GM12878 (cell line): ENCODE data around the gene SLC19A1. TPM values are rescaled to one million over a fixed set of nuclear protein-coding genes. Genes with fewer than 3 reads are reported as not detected.
A peak's percentile ranks its signal among the peaks of the same experiment; 100 is the strongest.

Experiments used
- ATAC-seq: fragments of 200-7000 bp; cut with Tn5 transposase; 3 replicates; pipeline ENCODE4 v1.9.1; 2020; ENCODE audit warnings: mild to moderate bottlenecking, moderate library complexity
- BruUV-seq: library from RNA; stranded (reverse); fragments of 400-500 nt; replicated peaks from 2 replicates; lab custom pipeline; 2021; lab: Mats Ljungman, UMichigan
- CTCF ChIA-PET: fragments of 300-600 bp; sonication (Branson Sonifier 250); formaldehyde crosslinking; extraction: SDS; loops from one replicate; lab custom pipeline; 2021; ENCODE audit warnings: inconsistent platforms; lab: Yijun Ruan, JAX
- POLR2A ChIA-PET: fragments of 350-600 bp; formaldehyde crosslinking; extraction: SDS; loops from one replicate; lab custom pipeline; 2021; ENCODE audit warnings: inconsistent platforms; lab: Charles Lee
- RAD21 ChIA-PET: fragments of 300-600 bp; sonication (Branson Sonifier 250); formaldehyde crosslinking; loops from one replicate; lab custom pipeline; 2023; ENCODE audit warnings: antibody characterized with exemption; ENCODE audit not compliant: unreplicated experiment; lab: Charles Lee
- SMC1A ChIA-PET: fragments of 300-600 bp; sonication (Branson Sonifier 250); formaldehyde crosslinking; loops from one replicate; lab custom pipeline; 2023; ENCODE audit not compliant: unreplicated experiment, uncharacterized antibody; lab: Charles Lee
- DNase-seq: peaks from one replicate; pipeline ENCODE4 v3.0.0-alpha.2; 2011; ENCODE audit warnings: low read depth, low spot score
- FAIRE-seq: peaks from 3 replicates; lab custom pipeline; 2011; peaks lifted over from hg19 to GRCh38; lab: Jason Lieb, UNC
- H2AFZ ChIP-seq: 2 replicates; pipeline ENCODE4 v1.6.0; 2011; ENCODE audit warnings: low read depth, low read length, control low read depth; ENCODE audit not compliant: control insufficient read depth
- H3K27ac ChIP-seq: 2 replicates; pipeline ENCODE4 v1.5.1; 2011; ENCODE audit warnings: control low read depth; ENCODE audit not compliant: control insufficient read depth, insufficient read depth
- H3K27me3 ChIP-seq, 2 experiments: replicated peaks in 1 of 2; 2 replicates each; pipeline versions ENCODE4 v1.6.0 to v1.6.1; 2011; ENCODE audit warnings: low read length in 1 of 2; ENCODE audit not compliant: control insufficient read depth in 2 of 2, insufficient read depth in 2 of 2
- H3K36me3 ChIP-seq, 2 experiments: 2 replicates each; pipeline ENCODE4 v1.5.1; 2011; ENCODE audit warnings: low read length in 1 of 2; ENCODE audit not compliant: control insufficient read depth in 2 of 2, insufficient read depth in 2 of 2
- H3K4me1 ChIP-seq: 2 replicates; pipeline ENCODE4 v1.6.1; 2011; ENCODE audit warnings: mild to moderate bottlenecking, low read length, moderate library complexity, mixed read lengths; ENCODE audit not compliant: control insufficient read depth, insufficient read depth
- H3K4me2 ChIP-seq: 2 replicates; pipeline ENCODE4 v1.6.0; 2011; ENCODE audit warnings: control low read depth; ENCODE audit not compliant: control insufficient read depth, insufficient read depth
- H3K4me3 ChIP-seq: fragments of 200-600 bp; sonication (generic); 2 replicates; pipeline ENCODE4 v1.5.1; 2016
- H3K79me2 ChIP-seq: 2 replicates; pipeline ENCODE4 v1.6.0; 2011; ENCODE audit warnings: low read length; ENCODE audit not compliant: control insufficient read depth, insufficient read depth
- H3K9ac ChIP-seq: 2 replicates; pipeline ENCODE4 v1.8.0; 2011; ENCODE audit warnings: low read length, control low read depth, mixed read lengths; ENCODE audit not compliant: control insufficient read depth, insufficient read depth
- H3K9me3 ChIP-seq: replicated peaks from 3 replicates; pipeline ENCODE4 v1.5.1; 2011; ENCODE audit warnings: mild to moderate bottlenecking, low read length; ENCODE audit not compliant: control insufficient read depth, insufficient read depth
- H4K20me1 ChIP-seq: 2 replicates; pipeline ENCODE4 v1.6.0; 2011; ENCODE audit not compliant: control insufficient read depth, insufficient read depth
- ATF3 ChIP-seq: IDR thresholded peaks from 2 replicates; pipeline ENCODE4 v1.6.1; 2011; ENCODE audit warnings: low read depth, mild to moderate bottlenecking, low read length, moderate library complexity, borderline replicate concordance; ENCODE audit errors: extremely low read depth
- CHD4 ChIP-seq: fragments of 200-600 bp; sonication (generic); IDR thresholded peaks from 2 replicates; pipeline ENCODE4 v1.6.1; 2016; ENCODE audit warnings: mild to moderate bottlenecking
- ETV6 ChIP-seq, 2 experiments: fragments of 450-650 bp in 1 of 2; IDR thresholded peaks in 1 of 2; conservative IDR thresholded peaks in 1 of 2; 2 replicates each; pipeline ENCODE4 v1.6.1; 2014; ENCODE audit warnings: antibody characterized with exemption in 1 of 2, borderline replicate concordance in 1 of 2, low read depth in 1 of 2, mild to moderate bottlenecking in 1 of 2, moderate library complexity in 1 of 2
- NFYA ChIP-seq: IDR thresholded peaks from 2 replicates; pipeline ENCODE4 v1.6.1; 2011; ENCODE audit warnings: low read depth, mild to moderate bottlenecking, low read length, improper control_type of control experiment, borderline replicate concordance
- NR2F1 ChIP-seq: fragments of 450-650 bp; conservative IDR thresholded peaks from 2 replicates; pipeline ENCODE4 v1.6.1; 2017; ENCODE audit warnings: mild to moderate bottlenecking
- PAX5 ChIP-seq: IDR thresholded peaks from 2 replicates; pipeline ENCODE4 v1.6.1; 2011; ENCODE audit warnings: low read depth, low read length, borderline replicate concordance
- RB1 ChIP-seq: fragments of 450-650 bp; formaldehyde crosslinking; IDR thresholded peaks from 2 replicates; pipeline ENCODE4 v1.6.1; 2017; ENCODE audit warnings: mild to moderate bottlenecking, borderline replicate concordance
- SIN3A ChIP-seq: IDR thresholded peaks from 2 replicates; pipeline ENCODE4 v1.6.1; 2012; ENCODE audit warnings: low read depth, low read length, improper control_type of control experiment
- TBL1XR1 ChIP-seq: IDR thresholded peaks from 2 replicates; pipeline ENCODE4 v1.6.1; 2012; ENCODE audit warnings: low read depth, low read length, improper control_type of control experiment
- ZBED1 ChIP-seq: IDR thresholded peaks from 2 replicates; pipeline ENCODE4 v1.6.1; 2016; ENCODE audit warnings: borderline replicate concordance
- ZNF622 ChIP-seq: fragments of 450-650 bp; IDR thresholded peaks from 2 replicates; pipeline ENCODE4 v1.6.1; 2017; ENCODE audit warnings: mild to moderate bottlenecking, inconsistent platforms
- WGBS: methylation state at CpG from one replicate; pipeline ENCODE4 v1.1.6; 2016; ENCODE audit warnings: low lambda C conversion rate; ENCODE audit not compliant: insufficient replicate concordance, insufficient coverage; ENCODE audit errors: missing lambda C conversion rate; 5-methylcytosine and 5-hydroxymethylcytosine counted together
- in situ Hi-C: fragments of 300-500 bp; cut with MboI; formaldehyde crosslinking; loops from 9 replicates; pipeline ENCODE4 v1.14.3; 2018; ENCODE audit warnings: mixed read lengths
- intact Hi-C: fragments of 100-400 bp; cut with micrococcal nuclease; formaldehyde crosslinking; loops from one replicate; pipeline ENCODE4 v1.14.2; 2022; ENCODE audit not compliant: unreplicated experiment
- polyA plus RNA-seq, 11 experiments: library from polyadenylated mRNA; depleted of rRNA in 4 of 11; unstranded in 6 of 11; stranded (reverse) in 5 of 11; fragments of >200 nt; fragmentation: Nextera tagmentation in 4 of 11; fragmentation: Illumina TruSeq in 1 of 11; extraction: Ambion mirVana in 4 of 11; extraction: Trizol in 1 of 11; gene quantifications; 1 replicate in 1 of 11; 2 replicates in 10 of 11; pipeline versions ENCODE4 v1.2.1 to v1.2.3, GENCODE V29; 2011 to 2016; ENCODE audit warnings: inconsistent platforms in 2 of 11, missing spikeins in 2 of 11, low read depth in 1 of 11
- total RNA-seq, 4 experiments: library from RNA; depleted of rRNA in 3 of 4; stranded (reverse); fragments of >200 nt in 3 of 4; fragmentation: Illumina TruSeq in 1 of 4; extraction: Trizol in 1 of 4; gene quantifications; 2 replicates each; pipeline versions ENCODE4 v1.2.1 to v1.2.3, GENCODE V29; 2013 to 2021

The SLC19A1 gene
- total and polyA plus RNA-seq, 10 of the 15 experiments (the other 5 are each of a cell fraction or from before 2014, with no cell fraction given) = 0.42 to 49.7 (median 12.2) TPM

- Histone ChIP-seq H3K4me3 (no peak overlapping the region), H3K4me1 (peaks cover 20% of the 10 kb centered on the region), H3K27me3 (no peaks in the 10 kb centered on the region), H3K9me3 (no peaks in the 10 kb centered on the region), H3K4me2 (no peak overlapping the region), H3K9ac (no peak overlapping the region), H3K79me2 (peaks cover 16% of the 10 kb centered on the region), H3K27ac (no peak overlapping the region), H4K20me1 (no peaks in the 10 kb centered on the region), H2AFZ (no peak overlapping the region), H3K36me3 (no peaks in the 10 kb centered on the region; a peak in 1 of 4 replicates)
- ATAC-seq (no peak), DNase-seq (no peak), FAIRE-seq (peak; percentile 7)
- TF ChIP-seq RB1 (no peak), NR2F1 (no peak), NFYA (no peak), PAX5 (no peak), ZBED1 (no peak), TBL1XR1 (no peak), ETV6 (conservative IDR thresholded peaks at IDR 0.05 in 1 of 2, IDR thresholded peaks at IDR 0.05 in 1 of 2; ENCODE audit: borderline replicate concordance in 1 of 2, low read depth in 1 of 2) (no peak), ATF3 (no peak), CHD4 (no peak), ZNF622 (no peak), SIN3A (no peak)
- in situ Hi-C loops = no loop called here
- 88% methylated on average over 6 of the region's 6 CpGs for WGBS
- no TSS peak for BruUV-seq
- POLR2A ChIA-PET = no interaction called here
- RAD21 ChIA-PET = no interaction called here
- intact Hi-C loops = loop anchor here (10.0 kb wide), 1 partner anchor 70 kb away; no protein-coding TSS in a partner anchor
- SMC1A ChIA-PET = no interaction called here
- CTCF ChIA-PET = no interaction called here
Measured at GRCh38 chr21:45545236-45545570, 3.0 kb upstream of the SLC19A1 start.
